Liver (tissue), 9 donors: Measurements from ENCODE around the gene CD27. TPM values are rescaled to one million over a fixed set of nuclear protein-coding genes. Genes with fewer than 3 reads are reported as not detected.

ENCODE experiments used
- DNase-seq: peaks from one replicate; pipeline ENCODE4 v3.0.0-alpha.2; 2017; ENCODE audit warnings: low spot score
- H3K27ac ChIP-seq, 2 donors: one replicate each; pipeline ENCODE4 v1.7.0; 2013; ENCODE audit warnings: inconsistent platforms in 2 of 2, low read length in 2 of 2, control low read depth in 1 of 2, low read depth in 1 of 2, mild to moderate bottlenecking in 1 of 2
- H3K27me3 ChIP-seq, 4 donors: one replicate each; pipeline versions ENCODE4 v1.6.1 to v1.7.0; 2013; ENCODE audit warnings: low read length in 3 of 4, inconsistent platforms in 1 of 4, mild to moderate bottlenecking in 1 of 4, moderate library complexity in 1 of 4; ENCODE audit not compliant: control insufficient read depth in 4 of 4, insufficient read depth in 4 of 4
- H3K36me3 ChIP-seq, 4 donors: one replicate each; pipeline versions ENCODE4 v1.6.1 to v1.7.0; 2013; ENCODE audit warnings: low read length in 3 of 4, mild to moderate bottlenecking in 3 of 4, low read depth in 1 of 4, moderate library complexity in 1 of 4; ENCODE audit not compliant: control insufficient read depth in 4 of 4, insufficient read depth in 3 of 4
- H3K4me1 ChIP-seq, 4 donors: one replicate each; pipeline versions ENCODE4 v1.6.1 to v1.7.0; 2013; ENCODE audit warnings: low read length in 3 of 4, mild to moderate bottlenecking in 3 of 4, moderate library complexity in 1 of 4; ENCODE audit not compliant: control insufficient read depth in 4 of 4, insufficient read depth in 4 of 4
- H3K4me3 ChIP-seq, 3 donors: one replicate each; pipeline versions ENCODE4 v1.6.1 to v1.7.0; 2013; ENCODE audit warnings: low read length in 3 of 3, control low read depth in 1 of 3, low read depth in 1 of 3, mild to moderate bottlenecking in 1 of 3
- H3K9ac ChIP-seq, 2 donors: one replicate each; pipeline ENCODE4 v1.7.0; 2013; ENCODE audit warnings: low read length in 2 of 2, mild to moderate bottlenecking in 2 of 2, moderate library complexity in 2 of 2, control low read depth in 1 of 2, low read depth in 1 of 2
- H3K9me3 ChIP-seq, 4 donors: one replicate each; pipeline versions ENCODE4 v1.6.1 to v1.7.0; 2013; ENCODE audit warnings: low read length in 3 of 4; ENCODE audit not compliant: control insufficient read depth in 4 of 4
- ATF3 ChIP-seq: IDR thresholded peaks from 2 replicates; pipeline ENCODE4 v1.6.1; 2016; ENCODE audit warnings: antibody characterized with exemption
- CTCF ChIP-seq: fragments of 150-350 bp; IDR thresholded peaks from 2 replicates; pipeline ENCODE4 v1.5.1; 2017; ENCODE audit warnings: improper control_type of control experiment, low read depth, low read length; ENCODE audit not compliant: missing input control
- EGR1 ChIP-seq, 2 donors: IDR thresholded peaks; 2 replicates each; pipeline ENCODE4 v1.6.1; 2016 to 2018; ENCODE audit warnings: antibody characterized with exemption in 2 of 2, low read depth in 2 of 2
- FOXA1 ChIP-seq: IDR thresholded peaks from 2 replicates; pipeline ENCODE4 v1.6.1; 2016; ENCODE audit warnings: antibody characterized with exemption
- FOXA2 ChIP-seq: IDR thresholded peaks from 2 replicates; pipeline ENCODE4 v1.6.1; 2016; ENCODE audit warnings: antibody characterized with exemption
- GABPA ChIP-seq, 2 donors: IDR thresholded peaks in 1 of 2; conservative IDR thresholded peaks in 1 of 2; 2 replicates each; pipeline ENCODE4 v1.6.1; 2016; ENCODE audit warnings: antibody characterized with exemption in 2 of 2, mild to moderate bottlenecking in 1 of 2, moderate library complexity in 1 of 2
- HNF4A ChIP-seq, 2 donors: conservative IDR thresholded peaks; 2 replicates each; pipeline ENCODE4 v1.6.1; 2016; ENCODE audit warnings: antibody characterized with exemption in 2 of 2, mild to moderate bottlenecking in 2 of 2
- HNF4G ChIP-seq: IDR thresholded peaks from 2 replicates; pipeline ENCODE4 v1.6.1; 2016; ENCODE audit warnings: antibody characterized with exemption
- MAX ChIP-seq: IDR thresholded peaks from 2 replicates; pipeline ENCODE4 v1.6.1; 2016; ENCODE audit warnings: antibody characterized with exemption
- NR2F2 ChIP-seq: IDR thresholded peaks from 2 replicates; pipeline ENCODE4 v1.6.1; 2016; ENCODE audit warnings: antibody characterized with exemption
- RAD21 ChIP-seq, 2 donors: IDR thresholded peaks; 2 replicates each; pipeline ENCODE4 v1.6.1; 2016; ENCODE audit warnings: antibody characterized with exemption in 2 of 2, mild to moderate bottlenecking in 2 of 2
- RXRA ChIP-seq, 2 donors: IDR thresholded peaks; 2 replicates each; pipeline ENCODE4 v1.6.1; 2017 to 2018; ENCODE audit warnings: antibody characterized with exemption in 2 of 2, mild to moderate bottlenecking in 1 of 2
- SP1 ChIP-seq: IDR thresholded peaks from 2 replicates; pipeline ENCODE4 v1.6.1; 2018; ENCODE audit warnings: antibody characterized with exemption, mild to moderate bottlenecking
- TAF1 ChIP-seq: conservative IDR thresholded peaks from 2 replicates; pipeline ENCODE4 v1.6.1; 2016; ENCODE audit warnings: antibody characterized with exemption, mild to moderate bottlenecking
- YY1 ChIP-seq: IDR thresholded peaks from 2 replicates; pipeline ENCODE4 v1.6.1; 2016; ENCODE audit warnings: antibody characterized with exemption, mild to moderate bottlenecking
- WGBS: extraction: QIAGEN DNeasy Blood & Tissue Kit; methylation state at CpG from one replicate; pipeline ENCODE4 v1.1.7; 2013; 5-methylcytosine and 5-hydroxymethylcytosine counted together
- polyA plus RNA-seq, 2 donors: library from polyadenylated mRNA; stranded (reverse) in 1 of 2; unstranded in 1 of 2; fragments of 200-250 nt in 1 of 2; fragments of >200 nt in 1 of 2; fragmentation: Nextera tagmentation in 1 of 2; extraction: Ambion mirVana in 1 of 2; gene quantifications; one replicate each; pipeline versions ENCODE4 v1.2.1 to v1.2.3, GENCODE V29; 2013 to 2015
- total RNA-seq, 2 donors: library from RNA; depleted of rRNA; stranded (reverse); fragments of >200 nt; gene quantifications; one replicate each; pipeline ENCODE4 v1.2.3, GENCODE V29; 2014
- TF ChIP-seq, protein P1 (sequence below): IDR thresholded peaks from 2 replicates; pipeline ENCODE4 v1.6.1; 2016; ENCODE audit warnings: antibody characterized with exemption, mild to moderate bottlenecking
- TF ChIP-seq, protein P2 (sequence below): IDR thresholded peaks from 2 replicates; pipeline ENCODE4 v1.6.1; 2016; ENCODE audit warnings: antibody characterized with exemption
- donor health status: healthy.
- donor health status: healthy.
- donor health status: healthy.
- donor health status: healthy.
- donor health status: healthy.

Gene CD27
- total and polyA plus RNA-seq, 4 donors, result 0.28 to 2.5 (median 0.62) TPM

- H3K36me3 ChIP-seq, result peaks cover 0 to 3% (median under 1%) of the 10 kb centered on the region in 4 donors
- WGBS, result 91% methylated on average over 3 of the region's 3 CpGs
- TF ChIP-seq NR2F2, result no peak
- TF ChIP-seq MAX, result no peak
- TF ChIP-seq SP1, result no peak
- no peak for TF ChIP-seq HNF4G
- TF ChIP-seq TAF1, result no peak
- no peak for TF ChIP-seq FOXA2
- TF ChIP-seq FOXA1, result no peak
- no peak for TF ChIP-seq YY1
- TF ChIP-seq CTCF, result no peak
- no peak for TF ChIP-seq HNF4A (conservative IDR thresholded peaks at IDR 0.05)
- TF ChIP-seq, protein P1, sequence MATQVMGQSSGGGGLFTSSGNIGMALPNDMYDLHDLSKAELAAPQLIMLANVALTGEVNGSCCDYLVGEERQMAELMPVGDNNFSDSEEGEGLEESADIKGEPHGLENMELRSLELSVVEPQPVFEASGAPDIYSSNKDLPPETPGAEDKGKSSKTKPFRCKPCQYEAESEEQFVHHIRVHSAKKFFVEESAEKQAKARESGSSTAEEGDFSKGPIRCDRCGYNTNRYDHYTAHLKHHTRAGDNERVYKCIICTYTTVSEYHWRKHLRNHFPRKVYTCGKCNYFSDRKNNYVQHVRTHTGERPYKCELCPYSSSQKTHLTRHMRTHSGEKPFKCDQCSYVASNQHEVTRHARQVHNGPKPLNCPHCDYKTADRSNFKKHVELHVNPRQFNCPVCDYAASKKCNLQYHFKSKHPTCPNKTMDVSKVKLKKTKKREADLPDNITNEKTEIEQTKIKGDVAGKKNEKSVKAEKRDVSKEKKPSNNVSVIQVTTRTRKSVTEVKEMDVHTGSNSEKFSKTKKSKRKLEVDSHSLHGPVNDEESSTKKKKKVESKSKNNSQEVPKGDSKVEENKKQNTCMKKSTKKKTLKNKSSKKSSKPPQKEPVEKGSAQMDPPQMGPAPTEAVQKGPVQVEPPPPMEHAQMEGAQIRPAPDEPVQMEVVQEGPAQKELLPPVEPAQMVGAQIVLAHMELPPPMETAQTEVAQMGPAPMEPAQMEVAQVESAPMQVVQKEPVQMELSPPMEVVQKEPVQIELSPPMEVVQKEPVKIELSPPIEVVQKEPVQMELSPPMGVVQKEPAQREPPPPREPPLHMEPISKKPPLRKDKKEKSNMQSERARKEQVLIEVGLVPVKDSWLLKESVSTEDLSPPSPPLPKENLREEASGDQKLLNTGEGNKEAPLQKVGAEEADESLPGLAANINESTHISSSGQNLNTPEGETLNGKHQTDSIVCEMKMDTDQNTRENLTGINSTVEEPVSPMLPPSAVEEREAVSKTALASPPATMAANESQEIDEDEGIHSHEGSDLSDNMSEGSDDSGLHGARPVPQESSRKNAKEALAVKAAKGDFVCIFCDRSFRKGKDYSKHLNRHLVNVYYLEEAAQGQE, result no peak
- no peak for TF ChIP-seq RXRA (IDR thresholded peaks at IDR 0.05)
- TF ChIP-seq GABPA (IDR thresholded peaks at IDR 0.05 in 1 of 2, conservative IDR thresholded peaks at IDR 0.05 in 1 of 2), result no peak
These were observed 7.2 kb upstream of the CD27 start for GRCh38 chr12:6437586-6437985.

DNA sequence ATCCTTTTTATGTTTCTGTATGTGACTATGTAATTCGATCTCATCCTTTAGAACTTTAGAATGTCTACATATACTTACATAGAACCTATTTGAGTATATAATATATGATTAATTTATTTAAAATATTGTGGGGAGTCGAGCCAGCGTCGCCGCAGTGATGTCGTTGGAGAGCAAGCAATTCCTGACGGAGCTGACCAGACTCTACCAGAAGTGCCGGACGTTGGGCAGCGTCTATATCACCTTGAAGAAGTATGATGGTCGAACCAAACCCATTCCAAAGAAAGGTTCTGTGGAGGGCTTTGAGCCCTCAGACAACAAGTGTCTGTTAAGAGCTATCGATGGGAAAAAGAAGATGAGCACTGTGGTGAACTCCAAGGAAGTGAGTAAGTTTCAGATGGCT lies 6.4 kb upstream of the CD27 start:
- Histone ChIP-seq H3K27ac (no peak overlapping the region), H3K4me3 (no peak overlapping the region), H3K9me3 (no peaks in the 10 kb centered on the region), H3K9ac (no peak overlapping the region), H3K27me3 (no peaks in the 10 kb centered on the region), H3K4me1 (no peaks in the 10 kb centered on the region), H3K36me3 (peaks cover 0 to 3% (median 1%) of the 10 kb centered on the region in 4 donors)
- WGBS, result 94% methylated on average over 12 of the region's 12 CpGs
- DNase-seq, result no peak
- TF ChIP-seq CTCF (no peak), RAD21 (IDR thresholded peaks at IDR 0.05) (no peak), HNF4G (no peak), HNF4A (conservative IDR thresholded peaks at IDR 0.05) (no peak), RXRA (IDR thresholded peaks at IDR 0.05) (no peak), FOXA1 (no peak), SP1 (no peak), FOXA2 (no peak), ATF3 (no peak), NR2F2 (no peak), EGR1 (IDR thresholded peaks at IDR 0.05; ENCODE audit: low read depth in 2 of 2) (no peak), GABPA (IDR thresholded peaks at IDR 0.05 in 1 of 2, conservative IDR thresholded peaks at IDR 0.05 in 1 of 2) (no peak), MAX (no peak), TAF1 (no peak)
- TF ChIP-seq, protein P1, result no peak
- TF ChIP-seq, protein P2, sequence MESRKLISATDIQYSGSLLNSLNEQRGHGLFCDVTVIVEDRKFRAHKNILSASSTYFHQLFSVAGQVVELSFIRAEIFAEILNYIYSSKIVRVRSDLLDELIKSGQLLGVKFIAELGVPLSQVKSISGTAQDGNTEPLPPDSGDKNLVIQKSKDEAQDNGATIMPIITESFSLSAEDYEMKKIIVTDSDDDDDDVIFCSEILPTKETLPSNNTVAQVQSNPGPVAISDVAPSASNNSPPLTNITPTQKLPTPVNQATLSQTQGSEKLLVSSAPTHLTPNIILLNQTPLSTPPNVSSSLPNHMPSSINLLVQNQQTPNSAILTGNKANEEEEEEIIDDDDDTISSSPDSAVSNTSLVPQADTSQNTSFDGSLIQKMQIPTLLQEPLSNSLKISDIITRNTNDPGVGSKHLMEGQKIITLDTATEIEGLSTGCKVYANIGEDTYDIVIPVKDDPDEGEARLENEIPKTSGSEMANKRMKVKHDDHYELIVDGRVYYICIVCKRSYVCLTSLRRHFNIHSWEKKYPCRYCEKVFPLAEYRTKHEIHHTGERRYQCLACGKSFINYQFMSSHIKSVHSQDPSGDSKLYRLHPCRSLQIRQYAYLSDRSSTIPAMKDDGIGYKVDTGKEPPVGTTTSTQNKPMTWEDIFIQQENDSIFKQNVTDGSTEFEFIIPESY, result no peak

More at GRCh38 chr12:6437586-6437985, 7.2 kb upstream of the CD27 start:
- Histone ChIP-seq H3K9ac (no peak overlapping the region), H3K27me3 (no peaks in the 10 kb centered on the region), H3K9me3 (no peaks in the 10 kb centered on the region), H3K4me3 (no peak overlapping the region), H3K4me1 (no peaks in the 10 kb centered on the region), H3K27ac (no peak overlapping the region)
- no peak for DNase-seq
